ENCODE results near the gene FAM53A. TPM values are rescaled to one million over a fixed set of nuclear protein-coding genes. Genes with fewer than 3 reads are reported as not detected.
"Not testable (repeated sequence)": the region's sequence is repeated elsewhere in the genome, so short reads cannot be mapped to it uniquely, and the experiment has no call there.

FAM53A gene
- total RNA-seq, 1 donor from 2014 or later = 3.3 TPM

DNA sequence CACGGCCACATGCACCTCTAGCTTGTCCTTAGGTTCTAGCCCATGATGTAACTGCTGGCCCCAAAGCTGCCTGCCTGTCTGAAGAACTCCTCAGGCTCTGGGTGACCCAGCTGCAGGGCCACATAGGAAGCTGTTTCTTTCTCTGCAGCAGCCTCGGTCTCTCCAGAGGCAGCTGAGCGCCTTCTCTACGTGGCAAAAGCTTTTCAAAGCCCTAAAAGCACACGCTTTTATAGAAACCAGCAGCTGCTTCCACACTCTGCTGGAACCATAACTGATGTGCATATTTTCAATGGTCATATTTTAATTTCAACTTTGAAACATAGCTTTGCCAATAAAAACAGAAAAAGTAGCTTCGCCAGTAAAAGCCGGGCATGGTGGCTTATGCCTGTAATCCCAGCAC, 37.4 kb downstream of the FAM53A start:
- H3K4me1 Mint-ChIP-seq (ENCODE audit: low read depth) = no peaks in the 10 kb centered on the region
- H3K36me3 Mint-ChIP-seq (ENCODE audit: low read depth) = no peaks in the 10 kb centered on the region
- no peaks in the 10 kb centered on the region for H3K27me3 Mint-ChIP-seq (ENCODE audit: low read depth)
- no peak for DNase-seq (ENCODE audit: low spot score)
- H3K9me3 Mint-ChIP-seq = no peaks in the 10 kb centered on the region
- intact Hi-C loops (cut with micrococcal nuclease) = no loop called here
- no peak overlapping the region for H3K27ac Mint-ChIP-seq
- H3K4me3 Mint-ChIP-seq (ENCODE audit: low read depth) = no peak overlapping the region

DNA sequence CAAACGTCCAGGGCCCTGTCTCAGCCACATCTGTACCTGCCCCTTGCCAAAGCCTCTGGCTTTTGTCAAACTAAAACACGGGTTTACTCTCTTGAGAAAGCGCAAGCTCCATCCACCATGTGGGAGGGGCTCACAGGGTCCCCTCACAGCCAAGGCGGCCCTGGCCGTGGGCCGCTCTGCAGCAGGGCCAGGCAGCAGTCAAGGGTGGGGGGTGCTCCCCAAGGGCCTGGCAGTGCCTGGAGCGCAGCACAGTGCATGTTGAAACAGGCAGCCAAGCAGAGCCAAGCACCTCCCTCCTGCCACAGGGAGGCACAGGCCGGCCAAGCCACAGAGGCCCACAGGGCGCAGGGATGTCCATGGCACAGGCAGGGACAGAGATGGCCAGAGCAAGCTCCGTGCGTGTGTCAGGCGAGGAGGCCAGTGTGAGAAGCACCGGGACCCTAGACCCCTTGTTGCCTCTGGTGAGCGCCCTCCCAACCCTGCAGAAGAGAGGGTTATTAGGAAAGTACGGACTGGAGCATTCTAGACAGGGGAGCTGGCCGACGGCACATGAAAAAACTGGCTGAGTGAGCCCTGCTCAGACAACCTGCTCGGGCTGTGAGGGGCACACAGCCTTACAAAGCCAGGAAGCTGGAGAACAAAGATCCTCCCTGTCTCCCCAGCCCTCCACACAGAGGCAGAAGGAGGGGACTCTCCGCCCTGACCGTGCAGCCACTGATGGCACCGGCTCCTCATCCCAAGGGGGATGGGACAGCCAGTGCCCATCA, 39.0 kb downstream of the FAM53A start:
- no peaks in the 10 kb centered on the region for H3K9me3 Mint-ChIP-seq
- H3K27ac Mint-ChIP-seq = no peak overlapping the region
- H3K27me3 Mint-ChIP-seq (ENCODE audit: low read depth) = no peaks in the 10 kb centered on the region
- DNase-seq (ENCODE audit: low spot score) = no peak
- no peaks in the 10 kb centered on the region for H3K4me1 Mint-ChIP-seq (ENCODE audit: low read depth)
- no peaks in the 10 kb centered on the region for H3K36me3 Mint-ChIP-seq (ENCODE audit: low read depth)
- intact Hi-C loops (cut with micrococcal nuclease) = no loop called here
- no peak overlapping the region for H3K4me3 Mint-ChIP-seq (ENCODE audit: low read depth)

DNA sequence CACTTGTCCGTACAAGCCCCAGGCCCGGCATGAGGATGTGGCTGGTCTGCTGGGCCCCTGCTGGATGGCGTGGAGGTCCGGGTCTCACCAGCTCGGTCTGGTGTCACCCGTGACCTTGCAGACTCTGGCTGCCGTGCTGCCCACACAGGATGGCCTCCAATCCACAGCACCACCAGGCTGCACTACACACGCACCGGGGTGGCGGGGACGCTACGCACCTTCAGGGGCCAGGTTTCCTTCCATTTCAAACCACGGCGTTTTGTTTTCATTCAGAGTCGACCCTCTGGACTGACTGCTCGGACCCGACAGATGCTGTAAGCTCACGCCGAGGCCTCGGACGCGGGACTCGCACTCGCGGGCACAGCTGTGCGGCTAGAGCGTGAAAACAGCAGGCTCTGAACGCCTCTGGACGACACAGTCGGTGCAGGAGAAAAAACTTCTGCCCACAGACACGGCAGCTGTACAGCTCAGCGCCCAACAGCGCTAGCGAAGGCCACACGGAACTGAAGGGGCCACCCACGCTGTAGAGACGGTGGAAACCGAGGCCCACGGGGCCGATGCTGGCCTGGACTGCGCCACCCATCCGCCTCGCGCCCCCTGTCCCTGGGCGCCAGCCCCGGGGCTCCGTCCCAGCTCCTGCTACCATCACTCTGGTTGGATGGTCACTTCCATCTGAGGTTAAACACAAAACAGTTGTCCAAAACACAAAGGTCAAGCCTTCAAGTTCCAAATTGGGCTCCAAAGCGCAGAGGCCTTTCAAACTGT, 40.0 kb downstream of the FAM53A start:
- no peaks in the 10 kb centered on the region for H3K27me3 Mint-ChIP-seq (ENCODE audit: low read depth)
- H3K27ac Mint-ChIP-seq = no peak overlapping the region
- H3K4me1 Mint-ChIP-seq (ENCODE audit: low read depth) = no peaks in the 10 kb centered on the region

GRCh38 chr4:1642196-1642951, 41.7 kb downstream of the FAM53A start:
- Mint-ChIP-seq H3K4me1 (ENCODE audit: low read depth) (no peaks in the 10 kb centered on the region), H3K36me3 (ENCODE audit: low read depth) (no peaks in the 10 kb centered on the region), H3K4me3 (ENCODE audit: low read depth) (no peak overlapping the region), H3K27me3 (ENCODE audit: low read depth) (no peaks in the 10 kb centered on the region), H3K9me3 (no peaks in the 10 kb centered on the region), H3K27ac (no peak overlapping the region)
- no peak for DNase-seq (ENCODE audit: low spot score)
- intact Hi-C loops (cut with micrococcal nuclease) = no loop called here

More for the DNA sequence above, 40.0 kb downstream of the FAM53A start:
- DNase-seq (ENCODE audit: low spot score) = no peak
- Mint-ChIP-seq H3K36me3 (ENCODE audit: low read depth) (no peaks in the 10 kb centered on the region), H3K4me3 (ENCODE audit: low read depth) (no peak overlapping the region), H3K9me3 (no peaks in the 10 kb centered on the region)
- intact Hi-C loops (cut with micrococcal nuclease) = no loop called here

DNA sequence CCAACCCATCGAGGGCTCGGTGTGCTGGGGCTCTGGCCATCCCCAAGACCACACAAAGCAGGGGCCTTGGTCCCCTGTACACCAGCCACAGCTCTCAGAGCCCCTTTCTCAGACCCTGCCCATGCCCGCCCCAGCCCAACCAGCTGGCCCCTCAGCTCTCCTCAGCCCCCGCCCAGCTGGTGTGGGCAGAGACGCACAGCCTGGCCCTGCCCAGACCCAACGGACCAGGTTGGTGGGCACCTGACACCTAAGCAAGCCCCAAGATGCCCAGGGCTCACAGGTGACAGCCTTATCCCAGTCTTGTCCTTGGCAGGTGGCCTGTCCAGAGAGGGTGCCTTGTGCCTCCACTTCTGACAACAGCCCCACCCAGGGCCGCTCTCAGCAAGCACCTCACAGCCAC, 42.4 kb downstream of the FAM53A start:
- Mint-ChIP-seq H3K36me3 (ENCODE audit: low read depth) (no peaks in the 10 kb centered on the region), H3K9me3 (no peaks in the 10 kb centered on the region), H3K27me3 (ENCODE audit: low read depth) (no peaks in the 10 kb centered on the region), H3K27ac (no peak overlapping the region), H3K4me1 (ENCODE audit: low read depth) (no peaks in the 10 kb centered on the region), H3K4me3 (ENCODE audit: low read depth) (no peak overlapping the region)
- DNase-seq (ENCODE audit: low spot score) = no peak
- intact Hi-C loops (cut with micrococcal nuclease) = no loop called here

DNA sequence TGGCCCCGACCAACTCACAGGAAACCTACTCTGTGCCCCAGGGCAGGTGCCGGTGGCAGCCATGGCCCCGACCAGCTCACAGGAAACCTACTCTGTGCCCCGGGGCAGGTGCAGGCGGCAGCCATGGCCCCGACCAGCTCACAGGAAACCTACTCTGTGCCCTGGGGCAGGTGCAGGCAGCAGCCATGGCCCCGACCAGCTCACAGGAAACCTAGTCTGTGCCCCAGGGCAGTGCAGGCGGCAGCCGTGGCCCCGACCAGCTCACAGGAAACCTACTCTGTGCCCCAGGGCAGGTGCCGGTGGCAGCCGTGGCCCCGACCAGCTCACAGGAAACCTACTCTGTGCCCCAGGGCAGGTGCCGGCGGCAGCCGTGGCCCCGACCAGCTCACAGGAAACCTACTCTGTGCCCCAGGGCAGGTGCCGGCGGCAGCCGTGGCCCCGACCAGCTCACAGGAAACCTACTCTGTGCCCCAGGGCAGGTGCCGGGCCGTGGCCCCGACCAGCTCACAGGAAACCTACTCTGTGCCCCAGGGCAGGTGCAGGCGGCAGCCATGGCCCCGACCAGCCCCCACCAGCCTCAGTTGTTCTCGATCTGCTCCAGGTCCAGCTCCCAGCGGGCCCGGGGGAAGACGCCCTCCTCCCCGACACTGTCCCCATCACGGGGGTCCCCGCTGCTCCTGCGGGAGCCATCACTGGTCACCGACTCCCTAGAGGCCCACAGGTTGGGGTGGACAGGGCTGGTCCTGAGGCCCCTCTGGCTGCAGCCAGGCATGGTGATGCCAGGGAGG, 43.2 kb downstream of the FAM53A start:
- H3K36me3 Mint-ChIP-seq (ENCODE audit: low read depth); H3K4me1 Mint-ChIP-seq (ENCODE audit: low read depth); H3K27ac Mint-ChIP-seq; H3K9me3 Mint-ChIP-seq; H3K27me3 Mint-ChIP-seq (ENCODE audit: low read depth); intact Hi-C loops (cut with micrococcal nuclease); H3K4me3 Mint-ChIP-seq (ENCODE audit: low read depth); DNase-seq (ENCODE audit: low spot score): not testable (repeated sequence)

DNA sequence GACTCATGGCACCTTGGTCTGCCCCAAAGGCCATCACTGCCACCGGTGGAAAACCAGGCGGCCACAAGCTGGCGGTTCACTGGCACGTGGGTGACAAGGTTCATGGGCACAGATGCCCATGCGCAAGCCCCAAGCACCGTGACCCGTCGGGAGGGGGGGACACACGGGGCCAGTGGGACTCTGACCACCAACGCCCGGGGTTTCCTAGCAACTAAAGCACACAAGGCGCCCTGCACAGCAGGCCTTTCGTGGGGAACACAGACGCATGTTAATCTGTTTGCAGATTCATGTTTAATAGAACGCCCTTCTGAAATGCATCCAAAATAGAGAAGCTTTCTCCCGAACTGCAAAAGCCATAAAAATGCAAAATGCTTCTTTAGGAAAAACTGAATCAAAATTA, 43.9 kb downstream of the FAM53A start:
- intact Hi-C loops (cut with micrococcal nuclease) = no loop called here
- no peaks in the 10 kb centered on the region for H3K9me3 Mint-ChIP-seq
- DNase-seq (ENCODE audit: low spot score) = no peak
- no peaks in the 10 kb centered on the region for H3K27me3 Mint-ChIP-seq (ENCODE audit: low read depth)
- H3K27ac Mint-ChIP-seq = no peak overlapping the region
- H3K4me3 Mint-ChIP-seq (ENCODE audit: low read depth) = no peak overlapping the region
- H3K36me3 Mint-ChIP-seq (ENCODE audit: low read depth) = no peaks in the 10 kb centered on the region
- no peaks in the 10 kb centered on the region for H3K4me1 Mint-ChIP-seq (ENCODE audit: low read depth)

GRCh38 chr4:1639299-1639868, 44.7 kb downstream of the FAM53A start:
- DNase-seq (ENCODE audit: low spot score) = no peak
- Mint-ChIP-seq H3K27me3 (ENCODE audit: low read depth) (no peaks in the 10 kb centered on the region), H3K4me1 (ENCODE audit: low read depth) (no peaks in the 10 kb centered on the region), H3K36me3 (ENCODE audit: low read depth) (no peaks in the 10 kb centered on the region), H3K27ac (no peak overlapping the region), H3K9me3 (no peaks in the 10 kb centered on the region), H3K4me3 (ENCODE audit: low read depth) (no peak overlapping the region)
- intact Hi-C loops (cut with micrococcal nuclease) = no loop called here

GRCh38 chr4:1638873-1639272, 45.2 kb downstream of the FAM53A start:
- Mint-ChIP-seq H3K27me3 (ENCODE audit: low read depth) (no peaks in the 10 kb centered on the region), H3K36me3 (ENCODE audit: low read depth) (no peaks in the 10 kb centered on the region), H3K27ac (no peak overlapping the region), H3K4me1 (ENCODE audit: low read depth) (no peaks in the 10 kb centered on the region), H3K9me3 (no peaks in the 10 kb centered on the region), H3K4me3 (ENCODE audit: low read depth) (no peak overlapping the region)
- DNase-seq (ENCODE audit: low spot score) = no peak
- intact Hi-C loops (cut with micrococcal nuclease) = no loop called here

DNA sequence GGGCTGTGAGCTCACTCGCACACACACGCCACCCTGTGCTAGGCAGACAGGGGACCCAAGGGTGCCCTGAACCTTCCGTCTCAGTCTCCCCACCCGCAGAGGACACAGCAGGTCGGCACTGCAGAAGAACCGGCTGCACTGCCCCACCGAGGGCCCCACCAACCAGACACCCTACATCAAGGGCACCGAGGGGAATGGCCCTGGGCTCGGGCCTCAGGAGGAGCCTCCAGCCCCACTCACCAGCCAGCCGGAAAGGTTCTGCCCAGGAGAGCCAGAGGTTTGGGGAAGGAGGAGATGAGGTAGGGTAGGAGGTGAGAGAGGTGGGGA, 45.9 kb downstream of the FAM53A start:
- DNase-seq (ENCODE audit: low spot score) = no peak
- H3K27ac Mint-ChIP-seq = no peak overlapping the region
- no peaks in the 10 kb centered on the region for H3K36me3 Mint-ChIP-seq (ENCODE audit: low read depth)
- no peak overlapping the region for H3K4me3 Mint-ChIP-seq (ENCODE audit: low read depth)
- H3K27me3 Mint-ChIP-seq (ENCODE audit: low read depth) = no peaks in the 10 kb centered on the region
- intact Hi-C loops (cut with micrococcal nuclease) = no loop called here
- H3K4me1 Mint-ChIP-seq (ENCODE audit: low read depth) = no peaks in the 10 kb centered on the region
- H3K9me3 Mint-ChIP-seq = no peaks in the 10 kb centered on the region

- DNase-seq (ENCODE audit: low spot score) = no peak
- intact Hi-C loops (cut with micrococcal nuclease) = no loop called here
Measured at GRCh38 chr4:1637580-1638271, 46.4 kb downstream of the FAM53A start.

More at GRCh38 chr4:1637580-1638271, 46.4 kb downstream of the FAM53A start:
- no peaks in the 10 kb centered on the region for H3K27me3 Mint-ChIP-seq (ENCODE audit: low read depth)
- H3K4me1 Mint-ChIP-seq (ENCODE audit: low read depth) = no peaks in the 10 kb centered on the region
- H3K9me3 Mint-ChIP-seq = no peaks in the 10 kb centered on the region
- no peak overlapping the region for H3K27ac Mint-ChIP-seq
- no peak overlapping the region for H3K4me3 Mint-ChIP-seq (ENCODE audit: low read depth)
- no peaks in the 10 kb centered on the region for H3K36me3 Mint-ChIP-seq (ENCODE audit: low read depth)

Measured in activated T-helper 2 cell treated with anti-CD3 and anti-CD28 coated beads, Interferon-gamma antibody, Interleukin-2, Interleukin-4, amounts not matched to agents 10 μg/mL and 5 μg/mL and 100 μg/mL, durations not matched to agents 14 hours and 24 hours and 36 hours (primary cell).